CD4-positive, alpha-beta T cell treated with Interferon alpha-2 for 1 hour (primary cell): ENCODE measurements around the gene PLGRKT.
"Not testable (repeated sequence)": the region's sequence is repeated elsewhere in the genome, so short reads cannot be mapped to it uniquely, and the experiment has no call there.

Experiments
- DNase-seq, 2 donors: peaks; one replicate each; pipeline ENCODE4 v3.0.0-alpha.2; 2020 to 2022

PLGRKT gene

DNA sequence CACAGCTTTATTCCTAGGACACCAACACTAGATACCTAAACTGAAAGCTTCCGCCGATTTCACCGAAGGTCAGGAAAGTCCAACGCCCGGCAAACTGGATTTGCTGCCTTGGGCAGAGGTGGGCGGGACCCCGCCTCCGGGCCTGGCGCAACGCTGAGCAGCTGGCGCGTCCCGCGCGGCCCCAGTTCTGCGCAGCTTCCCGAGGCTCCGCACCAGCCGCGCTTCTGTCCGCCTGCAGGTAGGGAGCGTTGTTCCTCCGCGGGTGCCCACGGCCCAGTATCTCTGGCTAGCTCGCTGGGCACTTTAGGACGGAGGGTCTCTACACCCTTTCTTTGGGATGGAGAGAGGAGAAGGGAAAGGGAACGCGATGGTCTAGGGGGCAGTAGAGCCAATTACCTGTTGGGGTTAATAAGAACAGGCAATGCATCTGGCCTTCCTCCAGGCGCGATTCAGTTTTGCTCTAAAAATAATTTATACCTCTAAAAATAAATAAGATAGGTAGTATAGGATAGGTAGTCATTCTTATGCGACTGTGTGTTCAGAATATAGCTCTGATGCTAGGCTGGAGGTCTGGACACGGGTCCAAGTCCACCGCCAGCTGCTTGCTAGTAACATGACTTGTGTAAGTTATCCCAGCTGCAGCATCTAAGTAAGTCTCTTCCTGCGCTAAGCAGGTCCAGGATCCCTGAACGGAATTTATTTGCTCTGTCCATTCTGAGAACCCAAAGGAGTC, 12.8 kb upstream of the PLGRKT start, which contains the start of gene CD274:
TSS of gene CD274 (plus strand) at position 184 of the 733 bp plus-strand sequence. CDS start 5,572 bp downstream, outside the sequence.
- peak; percentile 87 to 93 for DNase-seq

- DNase-seq = no peak
Observed at GRCh38 chr9:5449521-5450358, 12.0 kb upstream of the PLGRKT start.

DNA sequence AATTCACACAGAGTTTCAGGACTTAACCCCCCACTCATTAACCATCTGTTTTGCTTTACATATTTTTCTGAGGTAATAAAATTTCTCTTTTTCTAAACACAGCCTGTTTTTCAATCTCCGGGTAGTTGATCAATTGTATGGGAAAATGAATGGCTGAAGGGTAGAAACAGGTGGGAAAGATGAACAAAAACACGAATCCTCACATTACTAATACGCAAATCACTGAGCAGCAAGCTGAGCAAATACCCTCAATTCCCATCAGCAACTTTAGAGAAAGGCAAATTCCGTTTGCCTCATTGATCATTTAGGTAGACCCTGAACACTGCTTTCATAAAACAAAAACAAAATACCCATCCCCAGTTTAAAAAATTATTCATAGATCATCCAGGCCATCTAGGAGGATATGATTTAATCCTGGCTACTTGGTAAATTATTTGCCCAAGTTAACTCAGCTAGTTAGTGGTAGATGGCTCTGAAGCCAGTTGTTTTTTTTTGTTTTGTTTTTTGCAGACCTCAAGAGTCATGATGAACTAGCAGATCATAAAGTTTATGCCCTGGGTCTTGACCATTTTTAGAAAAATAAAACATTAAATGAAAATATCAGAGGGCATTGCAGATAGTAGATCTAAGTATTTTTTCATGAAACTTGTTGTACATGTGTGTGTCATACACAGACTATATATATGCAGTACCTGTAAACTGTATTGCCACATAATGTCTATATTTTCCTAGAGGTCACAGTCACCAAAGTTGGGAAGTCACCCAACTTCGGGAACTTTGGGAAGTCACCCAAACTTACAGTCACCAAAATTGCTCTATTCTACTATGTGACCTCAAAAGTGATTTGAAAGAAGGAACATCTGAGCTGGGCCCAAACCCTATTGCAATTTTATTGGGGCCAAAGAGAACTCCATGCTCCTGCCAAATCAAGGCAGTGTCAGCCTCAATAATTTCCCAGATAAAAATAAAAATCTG, 11.0 kb upstream of the PLGRKT start:
- DNase-seq = no peak

GRCh38 chr9:5448016-5448415, 10.3 kb upstream of the PLGRKT start:
- no peak for DNase-seq

DNA sequence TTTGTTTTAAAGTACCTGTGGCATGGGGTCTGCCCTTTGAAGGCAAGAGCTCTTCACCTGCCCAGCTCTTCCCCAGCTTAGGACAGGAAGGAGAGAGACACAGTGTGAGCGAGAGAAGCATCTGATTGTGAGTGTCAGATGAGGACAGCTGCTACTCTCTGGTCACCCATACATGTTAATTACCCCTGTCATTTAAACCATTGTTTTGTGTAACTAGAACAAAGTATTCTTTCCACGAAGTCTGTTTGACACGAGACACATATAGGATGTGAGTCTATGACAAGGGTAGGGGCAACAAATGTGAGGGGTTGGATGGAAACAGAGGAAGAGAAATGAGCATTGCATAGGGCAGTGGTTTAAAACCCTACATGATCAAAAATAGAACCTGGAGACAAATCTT, 9.6 kb upstream of the PLGRKT start:
- DNase-seq = no peak

GRCh38 chr9:5446451-5447236, 8.9 kb upstream of the PLGRKT start:
- peak in 1 of 2 donors; percentile 24 for DNase-seq

DNA sequence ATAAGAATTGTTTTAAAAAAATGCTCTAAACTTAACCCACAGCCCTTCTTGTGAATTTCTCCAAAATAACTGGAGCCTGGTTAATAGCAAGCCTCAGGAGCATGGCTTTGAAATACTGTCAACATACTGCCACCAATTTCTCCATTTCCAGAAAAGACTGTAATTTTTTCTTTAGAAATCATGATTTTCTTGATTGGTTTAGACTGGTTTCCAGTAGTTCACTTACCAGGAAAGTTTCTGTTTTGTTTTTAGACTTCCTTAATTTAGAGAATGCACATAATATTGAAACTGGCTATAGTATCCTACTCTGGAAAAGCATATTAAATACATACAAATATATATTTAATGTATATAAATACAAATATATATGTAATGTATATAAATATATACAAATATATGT, 8.2 kb upstream of the PLGRKT start:
- no peak for DNase-seq

- DNase-seq = not testable (repeated sequence)
Observed at GRCh38 chr9:5445096-5445495, 7.4 kb upstream of the PLGRKT start.

DNA sequence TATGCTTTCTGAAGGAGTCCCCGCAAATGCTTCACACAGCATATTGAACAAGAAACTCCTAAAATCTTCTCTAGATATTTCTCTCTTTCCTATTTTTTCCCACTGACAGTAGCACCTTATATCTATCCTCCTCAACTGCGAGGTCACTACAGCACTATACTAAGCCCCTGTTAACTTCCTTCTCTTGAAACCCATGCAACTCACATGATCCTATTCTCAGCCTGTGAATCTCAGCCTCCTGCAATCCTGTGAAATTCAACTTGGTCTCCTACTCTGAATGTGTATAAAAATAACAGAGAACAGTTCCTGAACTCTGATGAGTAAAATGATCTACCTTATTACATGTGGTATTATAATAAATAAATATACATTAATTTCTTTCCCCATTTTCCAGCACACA, 6.1 kb upstream of the PLGRKT start:
- DNase-seq = no peak

GRCh38 chr9:5442400-5443011, 4.8 kb upstream of the PLGRKT start:
- DNase-seq = peak; percentile 50 to 60

DNA sequence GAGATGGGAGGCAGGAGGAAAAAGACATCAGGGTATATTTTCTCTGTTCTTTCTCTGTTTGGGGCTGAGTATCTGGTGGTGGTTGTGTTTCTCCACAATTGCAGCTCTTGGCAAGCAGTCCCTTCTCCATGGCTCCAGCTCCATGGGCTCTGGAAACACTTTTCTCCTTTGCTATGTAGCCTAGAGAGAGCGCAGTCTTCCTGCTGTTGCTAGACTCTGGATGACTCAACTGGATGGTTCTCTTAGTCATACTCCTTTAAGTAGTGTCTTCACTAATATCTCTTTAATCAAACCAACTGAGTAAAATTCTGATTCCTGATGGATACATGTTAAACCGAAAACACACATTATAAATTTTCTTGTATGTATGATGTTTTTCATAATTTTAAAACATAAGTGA, 3.3 kb upstream of the PLGRKT start:
- DNase-seq = no peak

GRCh38 chr9:5440426-5440825, 2.7 kb upstream of the PLGRKT start:
- no peak for DNase-seq

- DNase-seq = peak; percentile 42 to 80
Observed at GRCh38 chr9:5438301-5439162, 807 bp upstream of the PLGRKT start.

DNA sequence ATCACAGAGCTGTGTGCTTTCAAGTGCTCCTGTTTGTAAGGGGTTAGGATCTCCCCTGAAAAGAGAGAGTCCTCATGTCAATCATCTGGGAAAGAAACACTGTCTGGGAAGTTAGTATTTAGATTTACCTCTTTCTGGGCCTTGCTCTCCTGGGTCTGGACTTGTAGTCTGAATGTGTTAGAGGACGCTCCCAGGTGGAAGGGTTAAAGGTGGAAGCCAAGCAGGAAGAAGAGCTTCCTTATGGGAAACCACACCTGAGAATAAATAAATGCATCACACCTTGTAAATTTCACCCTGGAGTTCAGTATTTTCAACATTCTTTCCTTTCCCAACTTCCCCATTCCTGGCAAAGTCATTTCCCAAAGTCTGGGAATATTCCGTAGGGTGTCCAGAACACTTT, 1.3 kb downstream of the PLGRKT start:
- DNase-seq = no peak

DNA sequence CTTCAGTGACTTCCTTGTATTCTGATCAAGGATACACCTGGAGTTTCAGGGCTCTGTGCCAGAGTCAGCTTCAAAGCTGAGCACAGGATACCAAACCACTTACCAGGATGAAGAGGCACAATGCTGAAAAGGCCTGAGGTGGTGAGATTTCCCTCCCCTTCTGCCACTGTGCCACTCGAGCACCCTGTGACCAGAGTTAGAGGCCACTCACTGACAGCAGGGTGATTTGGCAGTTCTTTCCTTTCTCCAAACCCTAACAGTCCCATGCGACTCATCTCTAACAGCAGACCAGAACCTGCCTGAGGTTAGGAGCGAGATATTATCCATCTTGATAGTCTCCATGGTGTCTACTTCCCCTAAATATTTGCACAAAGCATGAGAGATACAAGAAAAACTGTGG, 1.8 kb downstream of the PLGRKT start:
- DNase-seq = no peak

- not testable (repeated sequence) for DNase-seq
Observed at GRCh38 chr9:5433841-5434810, 3.6 kb downstream of the PLGRKT start.

DNA sequence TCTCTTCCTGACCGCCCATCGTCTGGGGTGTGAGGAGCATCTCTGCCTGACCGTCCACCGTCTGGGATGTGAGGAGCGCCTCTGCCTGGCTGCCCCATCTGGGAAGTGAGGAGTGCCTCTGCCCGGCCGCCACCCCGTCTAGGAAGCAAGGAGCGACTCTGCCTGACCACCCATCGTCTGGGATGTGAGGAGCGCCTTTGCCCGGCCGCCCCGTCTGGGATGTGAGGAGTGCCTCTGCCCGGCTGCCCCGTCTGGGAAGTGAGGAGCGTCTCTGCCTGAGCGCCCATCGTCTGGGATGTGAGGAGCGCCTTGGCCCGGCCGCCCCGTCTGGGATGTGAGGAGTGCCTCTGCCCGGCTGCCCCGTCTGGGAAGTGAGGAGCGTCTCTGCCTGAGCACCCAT, 4.4 kb downstream of the PLGRKT start:
- DNase-seq = not testable (repeated sequence)

- not testable (repeated sequence) for DNase-seq
Observed at GRCh38 chr9:5432890-5433289, 4.8 kb downstream of the PLGRKT start.

GRCh38 chr9:5430912-5431311, 6.8 kb downstream of the PLGRKT start:
- no peak for DNase-seq
